IPS DF 6.9 (cell line): ENCODE measurements around the gene PRR5L.

Source experiments
- DNase-seq: peaks from one replicate; pipeline ENCODE4 v3.0.0-alpha.2; 2013; ENCODE audit warnings: low read depth, low spot score
- H3K27ac ChIP-seq: one replicate; pipeline ENCODE4 v1.5.1; 2013; ENCODE audit warnings: low read length, control low read depth
- H3K27me3 ChIP-seq: 2 replicates; pipeline ENCODE4 v1.6.1; 2013; ENCODE audit warnings: mild to moderate bottlenecking, low read length; ENCODE audit not compliant: control insufficient read depth, insufficient read depth
- H3K36me3 ChIP-seq: 2 replicates; pipeline ENCODE4 v1.6.1; 2013; ENCODE audit warnings: low read length; ENCODE audit not compliant: control insufficient read depth, insufficient read depth
- H3K4me1 ChIP-seq: 2 replicates; pipeline ENCODE4 v1.6.1; 2013; ENCODE audit warnings: low read length; ENCODE audit not compliant: control insufficient read depth, insufficient read depth
- H3K4me3 ChIP-seq: 2 replicates; pipeline ENCODE4 v1.5.1; 2013; ENCODE audit warnings: mild to moderate bottlenecking, low read length
- H3K9me3 ChIP-seq: 2 replicates; pipeline ENCODE4 v1.6.1; 2013; ENCODE audit warnings: low read length, inconsistent platforms; ENCODE audit not compliant: control insufficient read depth, insufficient read depth
- WGBS: extraction: QIAGEN DNeasy Blood & Tissue Kit; methylation state at CpG from one replicate; pipeline ENCODE4 v1.1.7; 2013; ENCODE audit warnings: mixed read lengths, missing lambda C conversion rate; ENCODE audit not compliant: insufficient read length, insufficient coverage; 5-methylcytosine and 5-hydroxymethylcytosine counted together

The PRR5L gene

DNA sequence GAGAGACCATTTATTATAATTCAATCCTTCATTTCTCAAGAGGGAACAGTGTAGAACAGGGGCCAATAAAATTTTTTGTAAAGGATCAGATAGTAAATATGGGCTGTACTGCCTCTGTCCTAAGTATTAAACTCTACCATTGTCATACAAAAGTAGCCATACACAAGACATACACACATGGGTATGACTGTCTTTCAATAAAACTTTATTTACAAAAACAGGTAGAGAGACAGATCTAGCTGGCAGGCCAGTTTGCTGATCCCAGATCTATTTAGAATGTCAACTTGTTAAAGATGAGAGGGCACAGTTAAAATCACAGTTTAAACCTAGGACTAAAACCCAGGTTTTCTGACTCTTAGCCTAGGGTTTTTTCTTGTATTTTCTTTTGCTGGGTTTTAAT lies 197.2 kb downstream of the PRR5L start:
- no peak overlapping the region for H3K4me3 ChIP-seq
- peaks cover 9% of the 10 kb centered on the region; the same call in 1 of the 2 replicates for H3K36me3 ChIP-seq
- no peaks in the 10 kb centered on the region for H3K27me3 ChIP-seq
- H3K9me3 ChIP-seq, result no peaks in the 10 kb centered on the region
- H3K27ac ChIP-seq, result no peak overlapping the region
- DNase-seq, result no peak
- no peaks in the 10 kb centered on the region for H3K4me1 ChIP-seq

DNA sequence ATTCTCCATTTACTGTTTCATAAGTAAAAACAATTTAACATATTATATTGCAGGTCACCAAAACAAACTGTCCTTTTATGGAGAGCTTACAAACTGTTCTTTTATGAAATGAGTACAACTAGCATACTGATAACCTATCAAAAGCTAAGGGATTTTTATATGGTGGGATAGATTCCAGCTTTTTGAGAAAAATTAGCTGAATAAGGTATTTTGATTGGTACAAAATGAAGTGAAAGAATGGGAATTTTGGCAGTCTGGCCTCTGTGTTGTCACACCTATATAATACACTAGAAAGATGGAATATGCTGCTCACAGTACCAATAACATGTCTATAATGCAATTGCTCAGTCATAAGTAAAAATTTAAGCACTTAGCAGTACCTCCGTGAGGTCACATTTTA lies 202.6 kb downstream of the PRR5L start:
- Histone ChIP-seq H3K27me3 (no peaks in the 10 kb centered on the region), H3K4me1 (no peaks in the 10 kb centered on the region), H3K27ac (no peak overlapping the region), H3K4me3 (no peak overlapping the region), H3K36me3 (no peaks in the 10 kb centered on the region), H3K9me3 (no peaks in the 10 kb centered on the region)
- no CpG with 5 or more reads among the region's 1 CpG for WGBS
- no peak for DNase-seq

DNA sequence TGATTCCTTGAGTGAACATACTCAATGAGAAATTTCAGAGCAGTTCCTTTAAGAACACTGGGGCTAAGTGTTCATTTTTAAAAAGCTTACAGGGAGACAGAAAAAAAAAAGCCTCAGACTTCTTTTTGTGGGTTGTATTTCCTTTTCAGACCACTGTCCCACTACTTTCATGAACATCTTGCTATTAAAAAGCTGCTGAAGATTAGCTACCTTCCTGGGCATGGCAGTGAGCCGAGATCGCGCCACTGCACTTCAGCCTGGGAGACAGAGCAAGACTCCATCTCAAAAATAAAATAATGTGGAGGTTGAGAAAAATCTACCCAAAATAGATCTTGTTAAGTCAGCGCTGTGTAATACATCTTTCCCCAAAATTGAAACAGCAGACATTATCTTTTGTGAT lies 203.2 kb downstream of the PRR5L start:
- DNase-seq, result no peak
- Histone ChIP-seq H3K27ac (no peak overlapping the region), H3K36me3 (no peaks in the 10 kb centered on the region), H3K4me1 (no peaks in the 10 kb centered on the region), H3K27me3 (no peaks in the 10 kb centered on the region), H3K4me3 (no peak overlapping the region), H3K9me3 (no peaks in the 10 kb centered on the region)
- WGBS, result no CpG with 5 or more reads among the region's 4 CpGs

DNA sequence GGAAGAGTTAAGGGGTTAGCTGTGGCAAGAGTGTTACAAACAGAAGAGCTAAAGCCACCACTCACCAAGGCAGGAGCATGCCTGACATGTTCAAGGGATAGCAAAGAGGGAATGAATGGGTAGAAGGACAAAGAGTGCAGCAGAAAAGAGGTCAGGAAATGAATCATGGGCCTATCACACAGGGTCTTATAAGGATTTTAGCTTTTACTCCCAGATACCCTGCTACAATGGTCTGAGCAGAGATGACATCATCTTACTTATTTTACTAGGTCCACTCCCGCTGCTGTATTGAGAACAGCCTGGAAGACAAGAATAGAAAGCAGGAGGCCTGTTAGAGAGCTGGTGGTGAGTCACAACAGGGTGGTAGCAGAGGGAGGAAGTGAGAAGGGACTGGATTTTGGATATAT lies 204.2 kb downstream of the PRR5L start:
- WGBS, result no CpG with 5 or more reads among the region's 1 CpG
- no peak for DNase-seq
- Histone ChIP-seq H3K9me3 (no peaks in the 10 kb centered on the region), H3K27me3 (no peaks in the 10 kb centered on the region), H3K4me3 (no peak overlapping the region), H3K27ac (no peak overlapping the region), H3K36me3 (no peaks in the 10 kb centered on the region), H3K4me1 (no peaks in the 10 kb centered on the region)

DNA sequence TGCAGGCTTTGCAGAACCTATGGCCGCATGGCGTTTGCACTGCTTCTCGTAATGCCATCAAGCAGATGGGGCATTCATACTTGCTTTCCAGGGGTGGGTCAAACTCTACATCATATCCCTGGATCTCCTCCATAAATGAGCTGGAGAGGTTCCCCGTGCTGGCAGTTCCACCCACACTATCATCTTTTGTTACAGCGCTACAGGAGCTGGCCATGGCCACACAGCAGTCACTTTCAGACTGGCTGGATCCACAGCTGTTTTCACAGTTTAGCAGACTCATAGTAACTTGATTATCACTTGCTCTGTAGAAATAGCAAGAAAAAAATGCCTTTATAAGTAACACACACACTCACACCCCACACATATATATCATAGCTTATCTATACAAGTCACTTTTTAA lies 205.1 kb downstream of the PRR5L start:
- DNase-seq, result no peak
- no peaks in the 10 kb centered on the region for H3K9me3 ChIP-seq
- no peak overlapping the region for H3K4me3 ChIP-seq
- H3K4me1 ChIP-seq, result no peaks in the 10 kb centered on the region
- no peaks in the 10 kb centered on the region for H3K27me3 ChIP-seq
- H3K36me3 ChIP-seq, result no peaks in the 10 kb centered on the region
- no CpG with 5 or more reads among the region's 5 CpGs for WGBS
- no peak overlapping the region for H3K27ac ChIP-seq

DNA sequence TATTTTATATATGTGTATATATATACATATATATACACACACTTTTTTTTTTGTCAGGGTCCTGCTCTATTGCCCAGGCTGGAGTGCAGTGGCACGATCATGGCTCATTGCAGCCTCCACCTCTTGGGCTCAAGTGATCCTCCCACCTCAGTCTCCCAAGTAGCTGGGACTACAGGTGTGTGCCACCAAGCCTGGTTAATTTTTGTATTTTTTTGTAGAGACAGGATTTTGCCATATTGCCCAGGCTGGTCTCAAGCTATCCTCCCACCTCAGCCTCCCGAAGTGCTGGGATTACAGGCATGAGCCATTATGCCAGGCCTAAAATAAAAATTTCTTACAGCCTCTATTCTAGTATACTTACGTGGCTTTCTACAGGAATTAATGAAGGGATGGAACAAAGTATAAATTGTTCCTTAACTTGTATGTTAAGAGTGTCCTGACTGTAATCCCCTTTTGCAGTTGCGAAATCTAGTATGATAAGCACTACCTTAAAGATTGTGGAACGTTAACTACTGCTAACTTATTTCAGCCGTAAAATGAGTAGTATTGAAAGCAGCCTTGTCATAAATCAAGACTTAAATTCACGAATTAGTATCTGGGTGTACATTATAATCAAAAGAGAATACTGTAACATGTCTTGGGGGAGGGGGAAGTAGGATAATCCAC lies 211.9 kb downstream of the PRR5L start:
- no peaks in the 10 kb centered on the region; the same call in 1 of the 2 replicates for H3K4me1 ChIP-seq
- DNase-seq, result no peak
- no peaks in the 10 kb centered on the region for H3K36me3 ChIP-seq
- H3K27ac ChIP-seq, result no peak overlapping the region
- H3K27me3 ChIP-seq, result no peaks in the 10 kb centered on the region
- no CpG with 5 or more reads among the region's 7 CpGs for whole genome bisulfite sequencing
- H3K4me3 ChIP-seq, result no peak overlapping the region
- no peaks in the 10 kb centered on the region for H3K9me3 ChIP-seq

DNA sequence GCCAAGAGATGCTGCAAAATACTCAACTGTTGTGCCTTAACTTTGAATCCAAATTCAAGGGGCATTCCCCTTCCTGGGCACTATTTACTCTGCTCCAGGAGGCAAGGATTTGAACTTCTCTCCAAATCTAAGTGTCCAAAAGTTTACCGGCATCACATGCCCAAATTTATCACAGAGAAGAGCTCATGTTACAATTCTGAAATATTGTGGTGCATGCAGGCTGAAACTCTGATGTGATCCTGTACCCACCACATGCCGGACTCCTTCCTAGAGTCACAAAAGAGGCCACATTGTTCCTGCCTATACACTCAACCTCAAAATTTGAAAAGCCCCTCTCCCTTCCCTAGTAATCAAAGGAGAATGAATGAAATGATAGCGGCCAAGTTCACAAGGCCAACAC lies 212.7 kb downstream of the PRR5L start:
- Histone ChIP-seq H3K27me3 (no peaks in the 10 kb centered on the region), H3K4me1 (no peaks in the 10 kb centered on the region; the same call in 1 of the 2 replicates), H3K36me3 (no peaks in the 10 kb centered on the region), H3K9me3 (no peaks in the 10 kb centered on the region), H3K27ac (no peak overlapping the region), H3K4me3 (no peak overlapping the region; the same call in 1 of the 2 replicates)
- DNase-seq, result no peak
- no CpG with 5 or more reads among the region's 3 CpGs for WGBS

DNA sequence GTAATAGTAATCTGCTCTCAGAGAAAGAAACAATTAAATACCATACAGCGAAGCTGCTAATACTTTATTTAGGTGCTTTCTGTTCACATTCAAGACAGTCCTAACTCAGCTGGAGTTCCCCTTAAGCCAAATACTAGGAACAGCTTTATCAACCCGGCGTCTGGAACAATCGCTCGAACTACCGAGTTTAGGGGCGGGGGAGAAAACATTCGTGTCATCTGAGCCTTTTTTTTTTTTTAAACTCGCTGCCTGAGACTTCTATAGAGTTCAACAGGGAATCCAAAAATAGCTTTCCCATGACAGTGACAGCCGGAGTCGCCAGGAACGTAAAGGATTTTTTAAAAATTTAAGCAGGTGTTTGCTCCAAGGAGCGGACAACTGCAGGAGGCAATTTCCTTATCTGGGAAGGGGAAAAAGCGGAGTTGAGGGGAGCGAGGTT lies 213.1 kb downstream of the PRR5L start:
- no peaks in the 10 kb centered on the region for H3K27me3 ChIP-seq
- H3K4me3 ChIP-seq, result peak overlapping the region; percentile 71
- no peak for DNase-seq
- no peaks in the 10 kb centered on the region; the same call in 1 of the 2 replicates for H3K4me1 ChIP-seq
- no peaks in the 10 kb centered on the region for H3K36me3 ChIP-seq
- H3K27ac ChIP-seq, result no peak overlapping the region
- no CpG with 5 or more reads among the region's 15 CpGs for WGBS
- no peaks in the 10 kb centered on the region for H3K9me3 ChIP-seq

DNA sequence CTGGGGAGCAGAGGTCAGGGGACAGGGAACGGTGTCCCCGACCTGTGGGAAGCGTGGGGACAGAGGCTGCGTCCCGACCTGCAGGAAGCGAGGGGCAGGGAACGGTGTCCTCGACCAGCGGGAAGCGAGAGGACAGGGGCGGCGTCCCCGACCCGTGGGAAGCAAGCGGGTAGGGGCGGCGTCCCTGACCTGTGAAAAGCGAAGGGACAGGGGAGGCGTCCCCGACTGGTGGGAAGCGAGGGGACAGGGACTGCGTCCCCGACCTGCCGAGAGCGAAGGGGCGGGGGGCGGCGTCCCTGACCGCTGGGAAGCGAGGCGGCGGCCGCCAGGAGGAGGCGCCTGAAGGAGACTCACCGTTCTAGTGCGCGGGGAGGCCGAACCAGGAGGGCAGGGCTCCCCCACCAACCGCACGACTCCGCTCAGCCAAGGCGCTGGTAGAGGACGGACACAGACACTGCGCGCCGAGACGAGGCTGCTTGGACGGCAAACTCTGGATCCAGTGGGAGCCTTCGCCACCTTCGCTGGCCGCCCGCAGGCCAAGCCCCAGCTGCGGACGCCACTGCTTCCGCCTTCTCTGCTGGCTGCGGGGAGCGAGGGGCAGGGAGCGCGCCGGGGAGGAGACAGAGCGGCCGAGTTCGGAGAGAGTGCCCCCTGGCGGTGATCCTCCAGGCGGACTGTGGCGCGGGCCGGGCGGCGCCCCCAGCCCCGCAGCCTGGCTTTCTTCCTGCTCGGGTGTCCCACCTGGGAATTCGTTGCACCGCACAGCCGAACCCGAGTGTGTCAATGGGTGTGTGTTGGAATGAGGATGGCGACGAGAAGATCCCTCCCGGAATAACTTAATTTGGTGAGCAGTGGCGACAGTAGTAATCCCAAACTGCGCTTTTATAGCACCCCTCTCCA lies 213.9 kb downstream of the PRR5L start, which contains the start of gene TRAF6:
TSS of gene TRAF6 (minus strand) at position 579 of the 900 bp plus-strand sequence. CDS start 8,757 bp downstream, outside the sequence.
- H3K4me3 ChIP-seq, result peak within 1 kb of the TSS; percentile 71
- DNase-seq, result peak; percentile 80
- no peaks in the 10 kb centered on the region for H3K27me3 ChIP-seq
- no CpG with 5 or more reads among the region's 81 CpGs for WGBS
- no peaks in the 10 kb centered on the region for H3K9me3 ChIP-seq
- no peaks in the 10 kb centered on the region; the same call in 1 of the 2 replicates for H3K4me1 ChIP-seq
- no peaks in the 10 kb centered on the region for H3K36me3 ChIP-seq
- H3K27ac ChIP-seq, result no peak within 1 kb of the TSS

DNA sequence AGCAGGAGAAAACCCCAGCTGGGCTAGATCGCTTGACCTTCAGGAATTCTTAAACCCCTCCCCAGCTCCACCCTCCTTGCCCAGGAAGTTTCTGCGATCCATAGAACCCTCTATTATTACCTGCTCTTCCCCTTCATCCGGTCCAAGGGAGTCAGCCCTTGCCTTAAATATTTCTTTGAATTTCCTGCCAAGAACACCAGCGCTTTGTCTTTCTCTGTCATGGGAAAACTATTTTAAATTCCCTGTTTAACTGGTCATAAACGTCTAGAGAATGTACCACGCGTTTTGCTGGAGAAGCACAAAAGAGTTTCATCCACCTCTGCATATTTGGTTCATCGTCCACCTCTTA lies 214.5 kb downstream of the PRR5L start:
- no peaks in the 10 kb centered on the region for H3K27me3 ChIP-seq
- peak overlapping the region; percentile 71; the same call in 1 of the 2 replicates for H3K4me3 ChIP-seq
- no CpG with 5 or more reads among the region's 8 CpGs for WGBS
- no peaks in the 10 kb centered on the region for H3K36me3 ChIP-seq
- DNase-seq, result no peak
- H3K4me1 ChIP-seq, result no peaks in the 10 kb centered on the region; the same call in 1 of the 2 replicates
- H3K9me3 ChIP-seq, result no peaks in the 10 kb centered on the region
- H3K27ac ChIP-seq, result no peak overlapping the region
